Choroid plexus epithelial cell (primary cell): ENCODE results near the gene BBX.

Source experiments
- DNase-seq: peaks from one replicate; pipeline ENCODE4 v3.0.0-alpha.2; 2010; ENCODE audit warnings: low read depth
- H3K4me3 ChIP-seq: 2 replicates; pipeline ENCODE4 v1.5.1; 2011; ENCODE audit warnings: low read depth, mild to moderate bottlenecking, control low read depth, low read length, moderate library complexity
- CTCF ChIP-seq: conservative IDR thresholded peaks from 2 replicates; pipeline ENCODE4 v1.5.1; 2011; ENCODE audit warnings: low read depth, mild to moderate bottlenecking, control low read depth, inconsistent platforms, low read length, moderate library complexity

BBX gene

DNA sequence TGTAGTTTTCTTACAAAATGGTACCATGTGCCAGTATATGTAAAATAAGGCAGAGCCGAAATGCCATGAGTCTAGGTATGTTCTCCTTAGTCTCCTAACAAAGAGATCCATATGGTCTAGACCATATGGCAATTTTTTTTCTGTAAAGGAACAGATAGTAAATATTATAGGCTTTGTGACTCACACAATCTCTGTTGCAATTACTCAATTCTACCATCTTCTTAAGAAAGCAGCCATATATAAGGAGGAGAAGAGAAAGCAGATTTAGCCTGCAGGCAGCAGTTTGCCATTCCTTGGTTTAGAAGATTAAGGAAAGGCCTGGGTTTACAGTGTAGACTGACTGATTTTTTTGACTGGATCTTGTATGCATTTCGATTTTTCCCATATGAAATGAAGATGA is 16.3 kb upstream of the BBX start:
- DNase-seq, result peak; percentile 25
- H3K4me3 ChIP-seq, result no peak overlapping the region
- TF ChIP-seq CTCF, result no peak

- TF ChIP-seq CTCF, result no peak
- H3K4me3 ChIP-seq, result no peak overlapping the region
- no peak for DNase-seq
These were observed 14.4 kb upstream of the BBX start for GRCh38 chr3:107508331-107508730.

GRCh38 chr3:107512108-107512507 is 10.7 kb upstream of the BBX start:
- DNase-seq, result peak; percentile 45
- H3K4me3 ChIP-seq, result no peak overlapping the region
- peak; percentile 44 for TF ChIP-seq CTCF

GRCh38 chr3:107514453-107514852 is 8.3 kb upstream of the BBX start:
- no peak for TF ChIP-seq CTCF
- no peak for DNase-seq
- no peak overlapping the region for H3K4me3 ChIP-seq

DNA sequence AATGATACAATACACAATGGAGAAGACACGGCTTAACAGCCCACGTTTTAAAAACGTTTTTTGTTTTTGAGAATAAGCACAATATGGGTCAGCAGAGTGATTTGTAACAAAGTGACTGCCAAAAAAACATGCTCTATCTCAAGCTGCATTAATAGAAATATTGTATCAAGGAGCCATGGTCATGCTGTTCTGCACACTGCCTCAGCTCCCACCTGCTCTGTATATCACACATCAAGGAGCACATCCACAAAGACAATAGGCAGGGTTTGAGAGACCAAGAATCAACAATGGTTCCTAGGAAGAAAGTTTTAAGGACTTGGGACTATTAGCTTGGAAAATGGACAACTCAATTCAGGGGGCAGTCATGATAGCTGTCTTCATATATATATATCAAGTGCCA is 6.3 kb upstream of the BBX start:
- TF ChIP-seq CTCF, result no peak
- no peak for DNase-seq
- H3K4me3 ChIP-seq, result no peak overlapping the region

DNA sequence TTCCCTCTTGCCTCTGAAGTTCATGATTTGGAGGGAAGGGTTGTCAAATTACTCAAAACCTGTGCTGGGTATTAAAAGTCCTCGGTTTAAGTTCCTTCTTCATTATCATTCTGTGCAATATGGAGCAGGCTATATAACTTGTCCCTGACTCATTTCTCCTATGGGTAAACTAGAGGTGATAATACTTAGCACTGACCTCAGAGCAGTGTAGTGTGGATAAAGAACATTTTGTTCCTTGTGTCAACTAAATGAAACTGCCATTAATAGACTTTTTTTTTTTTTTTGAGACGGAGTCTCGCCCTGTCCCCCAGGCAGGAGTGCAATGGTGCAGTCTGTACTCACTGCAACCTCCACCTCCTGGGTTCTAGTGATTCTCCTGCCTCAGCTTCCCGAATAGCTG is 2.2 kb upstream of the BBX start:
- DNase-seq, result no peak
- no peak overlapping the region for H3K4me3 ChIP-seq
- no peak for TF ChIP-seq CTCF

DNA sequence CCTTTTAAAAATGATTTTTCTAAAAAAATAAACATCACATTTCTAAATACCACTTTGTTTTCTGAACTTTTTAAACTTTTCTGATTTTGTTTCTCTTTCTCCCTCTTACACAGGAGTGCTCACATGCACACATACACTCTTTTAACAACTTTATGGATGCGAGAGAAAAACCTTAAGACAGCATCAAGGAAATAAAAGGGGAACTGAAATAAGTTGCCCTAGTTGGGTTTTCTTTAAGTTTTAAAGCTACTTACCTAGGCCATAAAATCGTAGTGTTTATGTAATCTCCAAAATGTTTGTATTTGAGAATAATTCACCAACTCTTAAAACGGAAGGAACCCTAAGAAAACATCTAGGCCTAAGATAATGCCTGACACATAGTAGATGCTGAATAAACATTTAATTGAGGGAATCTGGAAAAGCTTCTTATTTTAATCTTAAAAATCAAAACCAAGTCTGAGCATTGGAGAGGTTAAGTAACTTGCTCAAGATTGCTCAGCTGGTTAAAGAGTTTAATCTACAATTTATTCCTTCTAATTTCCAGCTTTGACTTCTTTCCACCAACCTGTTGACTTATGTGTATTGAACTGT is 1.2 kb upstream of the BBX start:
- DNase-seq, result no peak
- no peak for TF ChIP-seq CTCF
- no peak overlapping the region for H3K4me3 ChIP-seq
